NCI-H82 (cell line): ENCODE data around the gene PRLR.

Source experiments
- DNase-seq: peaks from one replicate; lab custom pipeline; 2025; lab: John Stamatoyannopoulos, UW

Gene PRLR

DNA sequence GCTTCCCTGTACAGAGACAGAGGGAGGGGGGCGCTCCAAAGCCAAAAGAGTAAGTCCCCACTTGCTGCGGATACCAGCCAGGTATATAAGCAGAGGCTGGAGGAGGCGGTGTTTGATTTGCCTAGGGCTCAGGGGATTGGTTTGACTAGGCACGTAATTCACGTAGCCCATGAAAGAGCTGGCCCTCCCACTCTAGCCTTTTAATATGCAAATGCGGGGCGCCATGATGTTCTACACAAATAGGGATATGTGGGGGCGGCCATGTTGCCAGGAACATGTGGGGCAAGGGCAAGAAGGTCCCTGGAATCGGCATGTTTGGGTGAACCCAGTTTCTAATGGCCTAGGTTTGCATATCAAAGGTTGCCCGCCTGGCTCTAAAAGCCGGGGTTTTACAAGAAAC lies 3.3 kb upstream of the PRLR start:
- no peak for DNase-seq

DNA sequence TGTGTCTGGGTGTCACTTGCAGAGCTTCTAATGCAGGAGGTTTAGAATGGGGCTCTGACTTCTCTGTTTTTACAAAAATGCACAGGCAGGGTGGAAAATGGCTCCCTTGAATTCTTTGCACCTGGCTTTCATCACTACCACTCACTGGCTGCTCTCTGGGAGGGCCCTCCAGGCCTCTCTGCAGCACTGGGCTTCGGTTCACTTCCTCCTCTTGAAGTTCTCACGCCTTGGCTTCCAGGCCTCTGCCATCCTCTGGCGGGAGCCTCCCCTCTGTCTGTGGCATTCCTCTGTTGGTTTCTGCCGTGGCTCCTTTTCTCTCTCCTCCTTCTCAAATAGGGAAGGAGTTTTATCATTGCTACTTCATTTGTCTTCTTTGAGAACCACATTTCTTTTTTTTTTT lies 2.8 kb upstream of the PRLR start:
- DNase-seq = no peak

DNA sequence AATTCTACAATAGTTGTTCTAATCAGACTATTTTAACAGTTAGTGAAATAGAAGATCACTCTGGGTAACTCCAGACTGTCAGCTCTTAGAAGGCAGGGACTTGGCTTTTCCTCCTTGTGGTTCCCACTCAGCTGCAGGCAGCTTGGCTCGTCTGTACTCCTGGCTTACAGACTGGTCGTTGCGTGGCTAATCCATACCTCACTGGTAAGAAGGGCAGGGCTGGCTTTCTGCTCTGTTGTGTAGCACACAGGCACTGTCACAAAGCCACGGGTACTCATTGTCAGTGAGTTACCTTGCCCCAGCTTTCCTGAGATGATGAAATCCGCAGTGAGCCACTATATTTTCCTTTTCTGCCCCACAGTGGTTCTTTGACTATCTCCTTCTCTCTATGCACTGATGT lies 1.8 kb upstream of the PRLR start:
- DNase-seq = no peak

DNA sequence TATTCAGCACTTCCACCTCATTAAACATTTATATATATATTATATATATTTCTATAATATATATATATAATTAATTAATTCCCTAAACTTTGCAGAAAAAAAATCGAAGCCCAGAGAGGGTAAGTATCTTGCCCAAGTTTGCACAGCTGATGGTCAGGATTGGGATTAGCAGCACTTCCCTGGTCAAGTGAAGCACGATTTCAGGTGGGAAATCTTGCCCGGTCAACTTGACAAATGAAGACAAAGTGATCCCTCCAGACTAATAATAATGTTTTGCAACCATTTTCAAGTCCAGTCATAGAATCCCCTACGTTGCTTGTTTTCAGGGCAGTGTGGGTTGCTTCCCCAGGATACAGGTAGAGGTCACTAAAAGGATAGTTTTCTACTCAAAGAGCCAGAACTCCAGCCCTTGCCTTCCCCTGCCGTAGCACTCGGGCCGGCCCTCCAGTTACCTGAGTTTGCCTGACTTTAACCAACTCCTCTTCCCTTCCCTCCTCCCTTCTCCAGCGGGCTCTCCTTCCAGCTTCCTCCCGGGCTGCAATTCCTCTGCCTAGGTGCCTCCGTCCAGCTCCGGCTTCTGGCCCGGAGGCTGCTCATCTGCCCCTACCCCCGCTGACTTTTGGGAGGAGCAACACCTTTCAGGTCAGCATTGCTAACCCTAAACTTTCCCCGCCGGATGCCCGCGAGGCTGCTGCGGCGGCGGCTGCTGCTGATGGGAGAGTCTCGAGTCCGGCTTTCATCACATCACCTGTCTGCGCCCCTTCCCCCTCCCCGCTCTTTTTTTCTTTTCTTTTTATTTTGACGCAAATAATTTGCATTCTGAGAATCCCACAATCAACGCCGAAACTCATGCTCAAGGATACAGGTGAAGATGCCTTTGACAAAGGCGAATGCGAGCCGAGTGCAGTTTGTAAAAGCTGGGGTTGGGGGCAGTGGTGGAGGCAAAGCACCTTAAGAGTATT lies 930 bp downstream of the PRLR start:
- no peak for DNase-seq

DNA sequence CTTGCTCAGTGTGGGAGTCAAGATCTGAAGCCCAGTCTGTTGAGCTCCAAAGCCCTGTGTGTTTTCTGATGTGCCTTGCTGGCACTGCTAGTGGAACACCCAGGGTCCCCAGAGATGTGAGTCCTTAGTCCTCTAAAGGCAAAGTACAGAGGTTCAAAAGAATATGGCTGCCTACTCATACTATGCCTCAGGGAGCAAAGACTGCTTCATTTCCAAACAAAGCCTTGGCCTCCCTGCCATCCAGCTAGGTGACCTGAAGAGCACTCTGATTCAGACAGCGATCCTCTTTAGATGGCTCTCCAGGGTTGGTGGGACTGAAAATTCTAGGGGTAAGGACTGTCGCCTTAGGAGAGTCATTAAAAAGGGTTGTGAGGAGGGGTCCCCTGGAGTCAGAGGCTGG lies 2.0 kb downstream of the PRLR start:
- DNase-seq = no peak

DNA sequence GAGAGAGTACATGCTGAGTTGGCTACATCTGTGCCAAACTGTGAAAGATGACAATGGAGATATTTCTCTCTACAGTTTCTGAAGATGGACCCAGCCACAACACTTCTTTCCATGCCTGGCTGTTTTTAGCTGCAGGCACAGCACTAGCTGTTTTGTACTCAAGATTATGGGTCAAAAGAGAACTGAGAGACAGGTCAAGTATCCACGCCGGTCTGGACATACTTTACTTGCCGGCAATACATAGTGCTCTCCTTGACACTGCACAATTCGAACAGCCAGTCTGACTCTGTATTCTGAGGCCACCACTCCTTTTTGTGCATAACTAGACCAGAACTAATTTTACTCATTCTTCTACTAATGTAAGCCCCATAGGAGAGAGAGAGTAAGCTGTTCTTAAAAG lies 2.6 kb downstream of the PRLR start:
- no peak for DNase-seq

DNA sequence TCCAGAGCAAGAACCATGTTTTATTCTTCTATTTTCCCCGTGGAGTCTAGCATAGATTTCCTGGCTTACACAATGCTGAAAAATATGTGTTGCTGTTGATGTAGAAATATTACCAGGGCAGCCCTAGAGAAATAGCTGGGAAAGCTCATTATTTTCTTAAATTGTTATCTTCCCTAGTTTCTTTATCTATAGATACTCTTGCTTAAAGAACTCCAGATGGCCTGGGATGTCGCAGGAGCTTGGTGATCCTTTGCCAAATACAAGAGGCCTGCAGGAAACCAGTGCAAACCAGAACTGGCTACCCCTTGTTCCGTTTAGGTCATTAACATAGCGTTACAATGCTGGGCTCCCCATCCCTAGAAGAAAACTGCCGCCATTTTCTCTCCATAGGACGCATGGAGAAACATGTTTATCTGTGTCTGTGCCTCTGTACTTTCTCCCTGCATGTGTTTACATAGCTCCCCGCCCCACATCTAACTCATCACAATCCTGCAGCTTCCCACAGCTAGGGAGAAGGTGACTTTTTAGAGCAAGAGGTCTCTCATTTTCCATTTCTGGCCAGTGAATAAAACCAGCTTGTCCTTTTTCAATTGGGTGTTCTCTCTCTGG lies 6.4 kb downstream of the PRLR start:
- DNase-seq = no peak

DNA sequence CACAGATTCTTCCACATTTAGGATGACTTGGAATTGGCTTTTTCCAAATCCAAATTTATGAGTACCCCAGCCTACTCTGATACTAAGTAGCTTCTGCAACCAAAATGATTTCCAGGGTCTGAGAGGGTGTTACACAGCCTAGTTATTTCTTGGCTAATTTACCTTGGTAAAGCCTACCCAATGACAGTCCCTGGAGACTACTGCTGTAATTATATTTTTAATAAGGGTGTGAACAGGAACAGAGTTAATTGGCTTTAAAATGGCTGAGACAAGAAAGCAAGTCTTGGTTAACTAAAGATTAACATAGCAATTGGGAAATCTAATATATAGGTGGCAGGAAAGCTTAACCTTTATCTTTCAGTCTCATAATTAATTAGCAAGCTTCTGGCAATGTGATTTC lies 9.3 kb downstream of the PRLR start:
- DNase-seq = peak; percentile 8

DNA sequence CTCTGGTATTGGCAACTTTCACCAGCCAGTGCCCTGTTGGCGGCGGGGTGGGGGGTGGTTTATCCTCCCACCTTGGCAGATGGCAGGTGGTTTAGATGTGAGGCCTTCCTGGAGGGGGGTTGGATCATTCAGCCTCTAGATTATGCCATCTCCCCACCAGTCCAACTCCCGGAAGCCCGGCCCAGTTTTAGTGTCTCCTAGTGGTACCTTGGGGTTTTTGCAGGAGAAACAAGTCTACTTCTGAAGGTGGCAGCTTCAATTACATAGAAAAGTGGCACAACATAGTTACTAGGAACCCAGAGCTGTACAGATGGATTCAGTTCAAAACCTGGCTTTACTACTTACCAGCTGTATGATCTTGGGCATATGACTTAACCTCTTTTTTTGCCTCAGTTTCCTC lies 11.3 kb downstream of the PRLR start:
- no peak for DNase-seq

DNA sequence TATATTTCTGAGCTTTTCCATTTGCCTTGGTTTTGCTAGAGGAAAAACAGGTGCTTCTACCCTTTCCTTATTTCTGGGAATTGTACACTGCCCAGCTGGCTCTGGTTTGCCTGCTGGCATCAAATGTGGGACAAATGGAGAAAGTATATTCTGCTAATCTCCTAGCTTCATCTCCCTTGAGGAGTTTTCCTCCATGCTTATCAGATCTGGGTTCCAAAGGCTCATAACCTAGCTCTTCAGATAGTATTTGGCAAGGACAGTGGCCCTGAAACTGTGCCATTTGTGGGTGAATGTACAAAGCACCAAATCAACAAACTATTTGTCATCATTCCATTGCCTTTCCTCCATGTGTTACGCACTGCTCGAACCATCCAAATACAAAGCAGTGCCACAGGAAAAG lies 16.2 kb downstream of the PRLR start:
- DNase-seq = no peak

DNA sequence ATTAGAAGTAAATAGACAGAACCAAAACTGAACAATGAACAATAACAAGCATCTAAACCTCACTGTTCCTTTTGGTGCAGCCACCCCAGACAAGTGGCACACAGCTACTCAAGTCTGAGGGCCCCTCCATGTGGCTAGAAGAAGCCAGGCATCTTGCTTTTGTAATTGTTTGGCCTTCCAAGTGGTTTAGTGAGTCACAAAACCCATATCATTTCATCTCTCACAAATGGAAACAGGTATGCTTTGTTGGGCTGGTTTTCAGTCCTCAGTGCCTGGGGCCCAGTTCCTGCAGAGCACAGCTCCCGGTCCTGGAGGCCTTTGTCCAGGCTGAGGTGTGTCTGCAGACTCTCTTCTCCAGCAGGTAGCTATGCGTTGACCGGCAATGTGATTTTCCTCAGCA lies 16.7 kb downstream of the PRLR start:
- no peak for DNase-seq

DNA sequence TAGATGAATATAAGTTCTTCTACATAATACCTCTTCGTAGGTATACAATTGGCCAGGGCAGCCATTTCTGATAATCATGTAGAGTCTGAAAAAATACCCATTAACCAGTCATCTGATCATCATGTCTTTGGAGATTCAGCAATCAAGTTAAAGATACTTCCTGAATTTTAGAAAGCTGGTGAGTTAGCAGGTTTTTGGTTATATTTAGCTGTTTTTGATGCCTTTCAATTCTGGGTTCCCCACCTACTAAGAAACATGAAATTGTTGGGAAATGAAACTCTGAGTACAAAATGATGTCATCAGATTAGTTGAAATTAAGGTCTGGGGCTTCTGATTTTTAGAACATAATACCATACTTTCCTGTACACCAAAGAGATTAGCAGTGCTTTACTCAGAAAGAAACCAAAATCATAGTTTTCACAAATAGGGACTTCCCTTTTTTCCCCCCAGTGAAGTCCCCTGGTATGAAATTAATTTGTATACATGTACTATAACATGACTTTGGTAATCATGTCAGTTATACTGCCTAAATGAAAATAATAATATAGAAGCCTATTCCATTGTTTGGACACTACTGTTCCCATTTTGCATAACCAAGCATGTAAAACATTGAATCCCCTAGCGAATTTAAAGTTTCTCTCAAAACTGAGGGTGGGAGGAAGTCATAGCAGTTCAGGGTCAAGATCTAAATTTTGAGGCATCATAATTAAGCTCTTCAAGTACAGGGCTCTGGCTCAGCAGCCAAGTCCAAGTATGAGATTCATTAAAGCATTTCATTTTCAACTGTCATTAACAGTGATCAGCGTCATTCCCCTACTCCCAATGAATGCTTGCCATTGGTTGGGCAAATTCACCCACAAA lies 17.9 kb downstream of the PRLR start:
- no peak for DNase-seq

DNA sequence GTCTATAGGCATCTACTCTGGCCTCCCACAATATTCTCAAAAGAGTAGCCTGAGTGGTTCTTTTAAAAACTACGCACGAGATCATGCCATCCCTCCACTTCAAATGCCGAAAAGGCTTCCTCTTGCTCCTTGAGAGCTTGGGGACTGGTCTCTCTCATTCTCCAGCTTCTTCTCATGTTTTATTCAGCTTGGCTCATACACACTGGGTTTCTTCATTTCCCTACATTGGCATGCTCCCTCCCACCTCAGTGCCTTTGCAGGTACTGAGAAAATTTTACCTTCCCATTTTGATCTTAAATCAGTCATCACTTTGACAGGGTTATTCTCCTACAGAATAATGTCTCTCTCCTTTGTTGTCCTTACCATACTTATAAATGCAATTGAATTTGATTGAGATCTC lies 20.4 kb downstream of the PRLR start:
- no peak for DNase-seq

DNA sequence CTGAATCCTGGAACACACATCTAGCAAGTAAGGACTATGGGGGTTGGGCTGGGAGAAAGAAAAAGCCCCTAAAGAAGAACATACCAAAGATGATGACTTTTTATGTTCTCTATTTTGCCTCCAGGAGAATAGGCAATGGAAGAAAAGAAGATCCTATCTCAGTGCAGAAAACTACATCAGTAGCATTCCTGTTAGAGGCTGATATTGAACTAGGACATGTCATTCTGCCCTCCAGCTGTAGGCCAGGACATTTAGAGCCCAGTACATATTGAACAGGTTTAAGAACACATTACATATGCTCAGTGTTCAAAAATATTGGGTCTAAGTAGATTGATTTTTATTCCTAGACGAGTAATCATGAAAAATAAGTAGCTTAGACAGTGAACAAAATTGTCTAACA lies 24.7 kb downstream of the PRLR start:
- no peak for DNase-seq

DNA sequence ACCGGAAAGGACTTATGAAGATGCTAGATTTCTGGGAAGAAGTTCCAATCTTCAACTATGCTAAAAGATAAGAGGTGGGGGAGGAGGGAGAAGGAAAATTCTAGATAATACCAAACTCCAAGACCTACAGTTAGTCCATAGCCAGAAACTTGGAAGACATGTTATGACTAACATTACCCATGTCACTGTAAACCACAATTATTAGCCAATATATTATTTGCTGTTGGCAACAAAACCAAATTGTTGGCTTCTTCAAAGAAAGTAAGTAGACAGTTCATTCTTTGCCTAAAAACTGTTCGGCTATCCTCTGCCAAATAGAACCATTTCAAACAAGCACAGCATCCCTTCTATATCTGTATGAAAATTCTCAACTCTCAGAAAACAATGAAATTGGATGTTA lies 25.1 kb downstream of the PRLR start:
- no peak for DNase-seq

DNA sequence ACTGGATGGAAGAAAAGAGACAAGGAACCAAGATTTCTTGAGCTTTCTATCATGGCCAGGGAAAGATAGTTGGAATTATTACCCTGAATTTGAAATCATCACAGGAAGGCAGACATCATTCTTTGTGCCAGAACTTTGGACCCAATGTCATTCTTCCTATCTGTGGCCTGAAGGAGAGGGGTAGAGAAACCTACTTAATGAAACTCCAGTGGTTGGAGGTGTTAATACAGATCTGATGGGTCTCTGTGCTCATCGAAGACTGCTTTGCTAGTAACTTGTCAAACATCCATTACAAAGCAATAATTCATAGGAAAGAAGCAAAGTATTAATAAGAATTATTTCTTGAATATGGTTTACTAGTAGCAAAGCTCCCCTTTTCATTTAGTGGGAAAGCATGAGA lies 26.9 kb downstream of the PRLR start:
- DNase-seq = no peak

DNA sequence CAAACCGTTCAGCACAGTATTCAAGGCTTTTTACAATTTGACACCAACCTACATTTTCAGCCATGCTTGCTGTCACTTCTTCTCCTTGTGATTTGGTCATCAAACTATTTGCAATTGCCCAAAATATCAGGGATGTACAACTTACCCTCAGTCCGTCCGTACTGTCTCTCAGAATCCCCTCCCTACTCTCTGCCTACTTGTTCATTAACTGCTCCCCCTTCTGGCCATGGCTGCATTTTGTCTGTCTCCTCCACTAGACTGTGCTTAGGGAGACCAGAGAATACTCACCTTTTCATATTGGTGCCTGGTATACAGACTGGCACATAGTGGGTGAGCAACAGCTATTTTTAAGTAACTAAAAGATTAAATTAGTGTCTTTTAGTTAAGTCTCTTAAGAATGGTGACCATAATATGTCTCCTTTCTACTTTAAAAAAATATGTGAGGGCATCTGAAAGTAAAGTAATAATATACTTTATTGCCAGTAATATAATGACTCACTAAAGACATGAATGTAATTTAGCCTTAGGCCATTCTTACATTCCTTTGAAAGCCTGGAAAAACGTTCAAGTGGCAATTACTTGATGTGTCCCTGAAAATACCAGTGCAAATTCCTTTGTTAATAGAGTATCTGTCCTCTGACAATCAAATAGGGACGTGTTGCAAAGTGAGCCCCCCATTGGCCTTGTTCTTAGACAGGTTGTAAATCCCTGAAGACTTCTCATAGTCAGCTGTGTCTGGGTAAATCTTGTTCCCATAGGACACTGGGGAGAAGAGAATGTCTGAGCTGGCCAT lies 27.8 kb downstream of the PRLR start:
- peak; percentile 68 for DNase-seq

DNA sequence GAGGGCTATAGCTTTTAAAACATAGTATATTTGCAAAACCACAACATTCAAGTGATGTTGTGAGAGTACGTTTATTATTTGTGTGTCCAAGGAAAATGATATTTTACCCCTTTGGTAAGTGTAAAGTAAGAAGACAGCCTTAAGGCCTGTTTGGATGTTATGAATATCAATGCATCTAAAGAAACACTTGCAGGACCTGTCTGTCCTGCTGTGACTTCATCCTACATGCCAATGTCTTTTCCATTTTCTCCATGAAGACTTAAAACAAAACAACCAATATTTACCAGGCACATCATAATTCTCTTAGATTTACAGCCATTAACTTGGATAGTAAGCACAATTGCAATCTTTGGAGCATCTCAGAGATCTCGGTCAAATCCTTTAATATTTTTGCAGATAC lies 29.0 kb downstream of the PRLR start:
- DNase-seq = no peak

DNA sequence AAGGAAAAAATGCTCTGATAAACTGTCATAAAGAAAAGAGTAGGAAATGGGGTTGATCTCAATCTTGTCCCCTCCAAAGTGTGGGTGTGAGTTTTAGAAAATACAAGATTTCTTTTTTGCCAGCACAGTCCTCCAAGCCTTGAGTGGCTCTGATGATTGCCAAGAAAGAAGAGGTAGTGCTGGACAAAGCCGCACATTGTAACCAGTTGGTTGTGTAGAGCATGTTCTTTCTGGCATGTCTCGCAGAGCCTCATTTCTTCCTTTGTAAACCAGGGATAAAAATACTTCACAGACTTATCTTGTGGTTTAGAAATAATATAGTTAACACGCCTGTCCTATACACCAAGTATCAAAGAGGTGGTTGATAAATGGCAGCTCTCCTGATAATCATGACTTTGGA lies 30.4 kb downstream of the PRLR start:
- DNase-seq = no peak

DNA sequence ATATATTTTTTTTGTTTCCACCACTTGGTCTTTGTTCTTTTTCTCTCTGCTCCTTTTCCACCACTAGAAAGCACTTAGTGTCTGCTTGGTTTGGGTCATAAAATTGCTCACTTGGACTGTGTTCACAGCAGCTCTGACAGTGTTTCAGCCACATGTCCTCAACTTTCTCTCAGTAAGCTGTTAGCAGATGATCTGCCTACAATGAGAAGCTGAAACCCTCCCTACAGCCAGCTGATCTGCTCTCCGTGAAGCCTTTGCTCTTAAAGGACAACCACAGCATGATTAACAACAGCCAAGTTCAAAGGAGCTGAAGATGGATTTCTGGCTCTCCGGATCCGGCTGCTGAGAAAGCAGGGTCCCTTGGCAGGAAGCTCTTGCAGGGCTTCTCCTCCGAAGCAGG lies 31.6 kb downstream of the PRLR start:
- no peak for DNase-seq

DNA sequence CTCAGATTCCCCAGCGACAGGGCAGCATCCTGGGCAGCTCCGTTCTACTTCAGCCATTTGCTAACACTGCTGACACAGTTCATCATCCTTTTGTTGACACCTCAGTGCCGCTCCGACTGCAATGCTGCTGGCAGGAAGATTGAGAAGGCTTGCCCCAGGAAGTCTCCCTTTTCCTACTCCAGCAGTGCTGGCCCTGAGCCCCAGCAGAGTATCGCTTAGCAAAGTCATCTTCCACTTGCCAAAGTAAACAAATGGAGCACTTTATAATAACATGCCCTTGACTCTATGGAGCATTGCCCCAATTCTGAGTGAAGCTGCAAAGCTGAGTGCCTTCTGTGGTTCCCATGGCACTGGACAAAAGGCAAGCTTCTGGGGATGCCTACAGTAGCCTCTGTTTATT lies 32.2 kb downstream of the PRLR start:
- DNase-seq = no peak

DNA sequence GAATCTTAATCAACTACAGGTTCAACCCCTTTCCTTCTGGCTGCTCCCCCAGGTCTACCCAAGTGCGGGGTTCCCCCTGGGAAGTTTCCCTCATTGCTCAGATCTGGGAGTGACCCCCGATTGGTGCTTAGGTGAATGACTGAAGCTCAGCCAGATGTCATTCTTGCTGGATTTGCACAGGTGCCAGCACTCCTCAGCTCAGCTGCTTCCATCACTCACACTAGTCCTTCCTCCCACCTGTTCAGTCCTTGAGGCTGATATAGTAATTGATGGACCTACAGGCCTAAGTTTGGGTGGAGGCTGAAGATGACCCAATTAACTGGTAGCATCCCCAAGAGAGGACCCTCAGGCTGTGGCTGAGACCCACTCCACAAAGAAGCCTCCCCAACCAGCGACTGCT lies 32.9 kb downstream of the PRLR start:
- no peak for DNase-seq
